ENCODE measurements around the gene ZNF784. TPM values are rescaled to one million over a fixed set of nuclear protein-coding genes. Genes with fewer than 3 reads are reported as not detected.

ZNF784 gene
- total RNA-seq, 1 donor from 2014 or later, result 12.9 TPM

DNA sequence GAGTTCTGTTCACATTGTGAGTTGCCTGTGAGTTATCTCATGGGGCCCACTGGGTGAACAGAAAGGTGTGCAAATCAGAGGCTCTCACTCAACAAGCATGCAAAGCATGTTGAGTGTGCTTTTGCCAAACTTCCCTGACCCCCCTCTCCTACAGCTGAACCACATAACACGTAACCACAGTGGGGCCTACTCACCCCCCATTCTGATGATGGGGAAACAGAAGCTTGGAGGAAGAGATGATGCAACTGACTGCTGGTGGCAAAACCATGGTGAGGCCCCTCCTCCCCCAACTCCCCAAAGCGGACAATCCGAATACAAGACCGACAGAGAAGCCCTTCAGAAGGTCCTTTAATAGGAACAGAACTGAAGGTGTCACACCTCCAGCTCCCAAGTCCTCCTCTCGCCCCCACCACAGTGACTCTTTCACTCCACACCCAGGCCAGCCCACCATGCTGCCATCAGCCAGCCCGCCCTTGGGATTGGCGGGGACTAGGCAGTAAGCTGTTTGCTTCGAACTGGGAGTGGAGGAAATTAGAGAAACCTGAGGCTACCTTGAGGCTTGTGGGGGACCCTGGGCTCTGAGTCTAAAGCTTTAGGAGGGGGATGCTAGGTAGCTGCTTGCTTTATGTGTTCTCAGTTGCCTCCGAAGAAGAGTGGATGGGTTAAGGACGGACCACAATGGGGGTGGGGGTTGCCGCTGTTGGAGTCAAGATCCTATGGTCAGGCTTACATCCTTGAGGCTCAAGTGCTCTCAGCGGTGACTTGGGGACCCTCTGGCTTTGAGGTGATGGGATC is 3.8 kb downstream of the ZNF784 start:
- H3K27ac Mint-ChIP-seq, result no peak overlapping the region
- no peak for DNase-seq (ENCODE audit: low spot score in 2 of 2, unreplicated experiment in 2 of 2)
- TF ChIP-seq, protein P1, sequence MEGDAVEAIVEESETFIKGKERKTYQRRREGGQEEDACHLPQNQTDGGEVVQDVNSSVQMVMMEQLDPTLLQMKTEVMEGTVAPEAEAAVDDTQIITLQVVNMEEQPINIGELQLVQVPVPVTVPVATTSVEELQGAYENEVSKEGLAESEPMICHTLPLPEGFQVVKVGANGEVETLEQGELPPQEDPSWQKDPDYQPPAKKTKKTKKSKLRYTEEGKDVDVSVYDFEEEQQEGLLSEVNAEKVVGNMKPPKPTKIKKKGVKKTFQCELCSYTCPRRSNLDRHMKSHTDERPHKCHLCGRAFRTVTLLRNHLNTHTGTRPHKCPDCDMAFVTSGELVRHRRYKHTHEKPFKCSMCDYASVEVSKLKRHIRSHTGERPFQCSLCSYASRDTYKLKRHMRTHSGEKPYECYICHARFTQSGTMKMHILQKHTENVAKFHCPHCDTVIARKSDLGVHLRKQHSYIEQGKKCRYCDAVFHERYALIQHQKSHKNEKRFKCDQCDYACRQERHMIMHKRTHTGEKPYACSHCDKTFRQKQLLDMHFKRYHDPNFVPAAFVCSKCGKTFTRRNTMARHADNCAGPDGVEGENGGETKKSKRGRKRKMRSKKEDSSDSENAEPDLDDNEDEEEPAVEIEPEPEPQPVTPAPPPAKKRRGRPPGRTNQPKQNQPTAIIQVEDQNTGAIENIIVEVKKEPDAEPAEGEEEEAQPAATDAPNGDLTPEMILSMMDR (IDR thresholded peaks at IDR 0.05; ENCODE audit: unreplicated experiment), result no peak

DNA sequence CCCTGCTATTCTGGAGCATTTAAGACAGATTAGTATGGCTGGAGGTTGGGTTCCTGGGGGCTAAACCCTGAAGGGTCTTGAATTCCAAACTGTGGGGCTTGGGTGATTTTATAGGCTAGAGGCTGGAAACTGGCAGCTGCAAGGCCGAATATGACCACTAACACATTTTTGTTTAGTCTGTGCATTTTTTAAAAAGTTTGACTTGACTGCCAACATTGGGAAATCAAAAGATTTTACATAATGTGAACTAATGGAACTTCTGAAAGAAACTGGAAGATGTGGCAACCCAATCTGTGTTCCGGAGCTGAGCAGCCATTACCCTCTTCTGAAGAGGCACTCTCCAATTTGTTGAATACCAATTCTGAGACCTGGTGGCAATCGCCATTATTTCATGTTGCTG is 5.1 kb downstream of the ZNF784 start:
- peaks cover 23% of the 10 kb centered on the region for H3K36me3 Mint-ChIP-seq
- H3K4me3 Mint-ChIP-seq, result no peak overlapping the region
- no peaks in the 10 kb centered on the region for H3K27me3 Mint-ChIP-seq (ENCODE audit: low read depth)
- TF ChIP-seq, protein P1 (IDR thresholded peaks at IDR 0.05; ENCODE audit: unreplicated experiment), result no peak
- peaks cover 9% of the 10 kb centered on the region for H3K4me1 Mint-ChIP-seq
- no peaks in the 10 kb centered on the region for H3K9me3 Mint-ChIP-seq
- DNase-seq (ENCODE audit: low spot score in 2 of 2, unreplicated experiment in 2 of 2), result no peak
- no peak overlapping the region for H3K27ac Mint-ChIP-seq

More for the DNA sequence above, 3.8 kb downstream of the ZNF784 start:
- Mint-ChIP-seq H3K36me3 (peaks cover 21% of the 10 kb centered on the region), H3K9me3 (no peaks in the 10 kb centered on the region), H3K4me3 (no peak overlapping the region), H3K4me1 (peaks cover 14% of the 10 kb centered on the region), H3K27me3 (ENCODE audit: low read depth) (no peaks in the 10 kb centered on the region)

DNA sequence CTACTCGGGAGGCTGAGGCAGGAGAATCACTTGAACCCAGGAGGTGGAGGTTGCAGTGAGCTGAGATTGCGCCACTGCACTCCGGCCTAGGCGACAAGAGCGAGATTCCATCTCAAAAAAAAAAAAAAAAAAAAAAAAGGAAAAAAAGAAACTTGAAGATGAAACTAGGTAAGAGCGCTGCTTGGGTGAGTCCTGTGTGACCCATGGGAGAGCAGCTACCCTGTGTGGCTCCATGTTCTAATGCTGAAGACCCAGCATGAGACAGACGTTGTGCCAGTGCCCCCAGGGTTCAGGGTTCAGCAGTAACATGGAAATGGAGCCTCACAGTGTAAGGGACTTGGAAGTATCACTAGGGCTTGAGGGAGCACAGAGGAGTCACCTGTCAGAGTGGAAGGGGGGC is 5.9 kb downstream of the ZNF784 start:
- Mint-ChIP-seq H3K27me3 (ENCODE audit: low read depth) (no peaks in the 10 kb centered on the region), H3K9me3 (no peaks in the 10 kb centered on the region), H3K27ac (no peak overlapping the region), H3K36me3 (peaks cover 21% of the 10 kb centered on the region), H3K4me3 (no peak overlapping the region), H3K4me1 (peaks cover 3% of the 10 kb centered on the region)
- no peak for DNase-seq (ENCODE audit: low spot score in 2 of 2, unreplicated experiment in 2 of 2)
- TF ChIP-seq, protein P1 (IDR thresholded peaks at IDR 0.05; ENCODE audit: unreplicated experiment), result no peak

DNA sequence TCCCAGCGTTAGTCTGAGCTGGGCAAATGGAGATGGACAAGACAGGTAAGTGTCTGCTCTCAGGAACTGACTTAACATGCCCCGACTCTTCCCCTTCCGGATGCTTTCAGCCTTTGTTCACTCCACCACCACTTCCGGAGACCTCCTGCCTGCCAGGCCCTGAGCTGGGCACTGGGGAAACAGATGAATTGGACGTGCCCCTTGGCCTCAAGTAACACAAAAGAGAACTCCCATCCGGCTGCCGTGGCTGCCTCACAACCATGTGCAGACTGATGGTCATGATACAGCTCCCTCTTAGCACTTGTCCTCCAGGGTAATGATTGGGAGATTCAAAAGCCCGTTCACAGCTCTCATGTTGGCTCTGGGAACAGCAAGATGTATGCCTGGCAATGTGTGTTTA is 6.9 kb downstream of the ZNF784 start:
- Mint-ChIP-seq H3K4me1 (no peaks in the 10 kb centered on the region), H3K4me3 (no peak overlapping the region), H3K27ac (no peak overlapping the region), H3K36me3 (peaks cover 26% of the 10 kb centered on the region), H3K27me3 (ENCODE audit: low read depth) (no peaks in the 10 kb centered on the region), H3K9me3 (no peaks in the 10 kb centered on the region)
- TF ChIP-seq, protein P1 (IDR thresholded peaks at IDR 0.05; ENCODE audit: unreplicated experiment), result no peak
- no peak for DNase-seq (ENCODE audit: low spot score in 2 of 2, unreplicated experiment in 2 of 2)

DNA sequence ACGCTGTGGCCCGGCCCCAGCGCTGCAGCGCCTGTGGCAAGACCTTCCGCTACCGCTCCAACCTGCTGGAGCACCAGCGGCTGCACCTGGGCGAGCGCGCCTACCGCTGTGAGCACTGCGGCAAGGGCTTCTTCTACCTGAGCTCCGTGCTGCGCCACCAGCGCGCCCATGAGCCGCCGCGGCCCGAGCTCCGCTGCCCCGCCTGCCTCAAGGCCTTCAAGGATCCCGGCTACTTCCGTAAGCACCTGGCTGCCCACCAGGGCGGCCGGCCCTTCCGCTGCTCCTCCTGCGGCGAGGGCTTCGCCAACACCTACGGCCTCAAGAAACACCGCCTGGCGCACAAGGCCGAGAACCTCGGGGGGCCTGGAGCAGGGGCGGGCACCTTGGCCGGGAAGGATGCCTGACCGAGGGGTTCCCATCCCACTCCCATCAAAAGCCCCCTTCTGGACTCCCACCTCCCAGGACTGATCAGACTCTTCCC is 7.9 kb downstream of the ZNF784 start:
- DNase-seq (ENCODE audit: low spot score in 2 of 2, unreplicated experiment in 2 of 2), result no peak
- Mint-ChIP-seq H3K27ac (no peak overlapping the region), H3K9me3 (no peaks in the 10 kb centered on the region), H3K36me3 (peaks cover 26% of the 10 kb centered on the region), H3K27me3 (ENCODE audit: low read depth) (no peaks in the 10 kb centered on the region), H3K4me1 (no peaks in the 10 kb centered on the region), H3K4me3 (no peak overlapping the region)
- TF ChIP-seq, protein P1 (IDR thresholded peaks at IDR 0.05; ENCODE audit: unreplicated experiment), result no peak

All from mesothelial cell of epicardium (in vitro differentiated cells).